IMR-90 (cell line): Measurements from ENCODE around the gene DPH3. TPM values are rescaled to one million over a fixed set of nuclear protein-coding genes. Genes with fewer than 3 reads are reported as not detected.

Experiments used
- ATAC-seq: fragments of 200-7000 bp; cut with Tn5 transposase; 2 replicates; pipeline ENCODE4 v1.9.1; 2020; ENCODE audit warnings: low read depth, mild to moderate bottlenecking, moderate library complexity
- BruUV-seq: library from RNA; stranded (reverse); fragments of 400-500 nt; replicated peaks from 2 replicates; lab custom pipeline; 2021; lab: Mats Ljungman, UMichigan
- CTCF ChIA-PET: fragments of 300-600 bp; formaldehyde crosslinking; extraction: SDS; loops from one replicate; lab custom pipeline; 2021; ENCODE audit warnings: antibody characterized with exemption; lab: Yijun Ruan, JAX
- POLR2A ChIA-PET: fragments of 300-600 bp; sonication (Branson Sonifier 250); formaldehyde crosslinking; loops from one replicate; lab custom pipeline; 2022; ENCODE audit warnings: antibody characterized with exemption; ENCODE audit not compliant: unreplicated experiment; lab: Charles Lee
- DNase-seq: peaks from one replicate; pipeline ENCODE4 v3.0.0; 2013
- H2AFZ ChIP-seq: replicated peaks from 2 replicates; pipeline ENCODE3; 2013; ENCODE audit warnings: low read length, mild to moderate bottlenecking; ENCODE audit not compliant: poor library complexity
- H2AK5ac ChIP-seq: 2 replicates; pipeline ENCODE4 v1.6.1; 2013; ENCODE audit warnings: low read depth, low read length, inconsistent platforms
- H2AK9ac ChIP-seq: replicated peaks from 2 replicates; pipeline ENCODE3; 2013; ENCODE audit warnings: mild to moderate bottlenecking, low read depth, low read length, moderate library complexity; ENCODE audit not compliant: poor library complexity
- H2BK120ac ChIP-seq: 2 replicates; pipeline ENCODE4 v1.6.1; 2013; ENCODE audit warnings: low read depth, low read length, inconsistent platforms
- H2BK15ac ChIP-seq: 3 replicates; pipeline ENCODE4 v1.6.1; 2013; ENCODE audit warnings: low read depth, low read length, inconsistent platforms
- H2BK20ac ChIP-seq: 2 replicates; pipeline ENCODE4 v1.6.1; 2013; ENCODE audit warnings: low read depth, mild to moderate bottlenecking, inconsistent platforms, low read length, moderate library complexity
- H2BK5ac ChIP-seq: 2 replicates; pipeline ENCODE4 v1.6.1; 2013; ENCODE audit warnings: mild to moderate bottlenecking, low read depth, low read length, inconsistent platforms; ENCODE audit not compliant: poor library complexity, severe bottlenecking
- H3K14ac ChIP-seq: replicated peaks from 2 replicates; pipeline ENCODE4 v1.6.1; 2013; ENCODE audit warnings: low read depth, low read length, inconsistent platforms
- H3K18ac ChIP-seq: 2 replicates; pipeline ENCODE4 v1.6.1; 2013; ENCODE audit warnings: low read depth, low read length, control low read depth
- H3K23ac ChIP-seq: 2 replicates; pipeline ENCODE4 v1.6.1; 2013; ENCODE audit warnings: low read depth, low read length, inconsistent platforms
- H3K27ac ChIP-seq: 2 replicates; pipeline ENCODE4 v1.5.1; 2013; ENCODE audit warnings: mild to moderate bottlenecking, control low read depth, low read length; ENCODE audit not compliant: insufficient read depth
- H3K27me3 ChIP-seq: 2 replicates; pipeline ENCODE4 v1.6.1; 2013; ENCODE audit warnings: low read length; ENCODE audit not compliant: control insufficient read depth, insufficient read depth
- H3K36me3 ChIP-seq: 2 replicates; pipeline ENCODE4 v1.6.1; 2013; ENCODE audit warnings: low read length, mixed read lengths; ENCODE audit not compliant: control insufficient read depth, insufficient read depth
- H3K4ac ChIP-seq: 2 replicates; pipeline ENCODE4 v1.6.1; 2013; ENCODE audit warnings: low read depth, low read length, inconsistent platforms
- H3K4me1 ChIP-seq: 2 replicates; pipeline ENCODE4 v1.6.1; 2013; ENCODE audit warnings: low read length, mixed read lengths; ENCODE audit not compliant: control insufficient read depth, insufficient read depth
- H3K4me2 ChIP-seq: 2 replicates; pipeline ENCODE4 v1.6.1; 2013; ENCODE audit warnings: low read depth, mild to moderate bottlenecking, control low read depth, low read length, moderate library complexity
- H3K4me3 ChIP-seq: 2 replicates; pipeline ENCODE4 v1.5.1; 2013; ENCODE audit warnings: low read depth, mild to moderate bottlenecking, control low read depth, low read length, moderate library complexity; ENCODE audit not compliant: insufficient read depth
- H3K56ac ChIP-seq: 2 replicates; pipeline ENCODE4 v1.6.1; 2013; ENCODE audit warnings: low read length, inconsistent platforms; ENCODE audit not compliant: insufficient read depth; ENCODE audit errors: extremely low read depth
- H3K79me1 ChIP-seq, 2 experiments: 2 replicates each; pipeline ENCODE4 v1.6.1; 2013; ENCODE audit warnings: low read length in 2 of 2, inconsistent platforms in 1 of 2, low read depth in 1 of 2
- H3K9ac ChIP-seq: 2 replicates; pipeline ENCODE4 v1.6.1; 2013; ENCODE audit warnings: low read depth, low read length, control low read depth
- H3K9me1 ChIP-seq: 2 replicates; pipeline ENCODE4 v1.6.1; 2013; ENCODE audit warnings: low read length, inconsistent platforms; ENCODE audit not compliant: insufficient read depth
- H3K9me3 ChIP-seq: 2 replicates; pipeline ENCODE4 v1.6.1; 2013; ENCODE audit warnings: low read length; ENCODE audit not compliant: control insufficient read depth, insufficient read depth
- H4K20me1 ChIP-seq: 2 replicates; pipeline ENCODE4 v1.6.1; 2013; ENCODE audit warnings: low read length, inconsistent platforms; ENCODE audit not compliant: insufficient read depth
- H4K5ac ChIP-seq: 2 replicates; pipeline ENCODE4 v1.6.1; 2013; ENCODE audit warnings: mild to moderate bottlenecking, low read depth, low read length, control low read depth
- H4K8ac ChIP-seq, 2 experiments: 2 replicates each; pipeline ENCODE4 v1.6.1; 2013; ENCODE audit warnings: low read depth in 2 of 2, low read length in 2 of 2, control low read depth in 1 of 2, inconsistent platforms in 1 of 2
- H4K91ac ChIP-seq: 2 replicates; pipeline ENCODE4 v1.6.1; 2013; ENCODE audit warnings: low read depth, low read length, inconsistent platforms; ENCODE audit not compliant: insufficient read depth
- BHLHE40 ChIP-seq: fragments of 150-350 bp; IDR thresholded peaks from 2 replicates; pipeline ENCODE4 v1.6.1; 2016; ENCODE audit warnings: mild to moderate bottlenecking, low read depth, low read length
- CEBPB ChIP-seq: IDR thresholded peaks from 2 replicates; pipeline ENCODE4 v1.6.1; 2012; ENCODE audit warnings: low read depth, low read length, improper control_type of control experiment
- CHD1 ChIP-seq: IDR thresholded peaks from 2 replicates; pipeline ENCODE4 v1.6.1; 2012; ENCODE audit warnings: low read depth, low read length, improper control_type of control experiment
- FOS ChIP-seq: fragments of 150-350 bp; IDR thresholded peaks from 2 replicates; pipeline ENCODE4 v1.6.1; 2016; ENCODE audit warnings: low read depth, low read length
- MAFK ChIP-seq: IDR thresholded peaks from 2 replicates; pipeline ENCODE4 v1.6.1; 2012; ENCODE audit warnings: low read depth, low read length, improper control_type of control experiment
- MAZ ChIP-seq: IDR thresholded peaks from 2 replicates; pipeline ENCODE4 v1.6.1; 2012; ENCODE audit warnings: low read depth, mild to moderate bottlenecking, low read length, improper control_type of control experiment, moderate library complexity, borderline replicate concordance
- MXI1 ChIP-seq: IDR thresholded peaks from 2 replicates; pipeline ENCODE4 v1.6.1; 2012; ENCODE audit warnings: low read depth, mild to moderate bottlenecking, low read length, moderate library complexity, borderline replicate concordance
- POLR2A ChIP-seq: IDR thresholded peaks from 2 replicates; pipeline ENCODE4 v1.6.1; 2012; ENCODE audit warnings: mild to moderate bottlenecking, low read depth, low read length
- RAD21 ChIP-seq: IDR thresholded peaks from 2 replicates; pipeline ENCODE4 v1.6.1; 2012; ENCODE audit warnings: low read length, improper control_type of control experiment
- RCOR1 ChIP-seq: IDR thresholded peaks from 2 replicates; pipeline ENCODE4 v1.6.1; 2012; ENCODE audit warnings: mild to moderate bottlenecking, low read length, improper control_type of control experiment; ENCODE audit not compliant: insufficient replicate concordance
- RFX5 ChIP-seq: IDR thresholded peaks from 2 replicates; pipeline ENCODE4 v1.8.0; 2012; ENCODE audit warnings: low read depth, mild to moderate bottlenecking, low read length, moderate library complexity
- SMC3 ChIP-seq: fragments of 150-350 bp; IDR thresholded peaks from 2 replicates; pipeline ENCODE4 v1.6.1; 2016; ENCODE audit warnings: low read depth, mild to moderate bottlenecking, antibody characterized with exemption, low read length, moderate library complexity
- WGBS, 2 experiments: methylation state at CpG; one replicate each; pipeline versions ENCODE4 v1.1.5 to v1.1.7; 2013; ENCODE audit warnings: missing lambda C conversion rate in 2 of 2; ENCODE audit not compliant: insufficient read length in 1 of 2; ENCODE audit errors: extremely low coverage in 2 of 2; 5-methylcytosine and 5-hydroxymethylcytosine counted together
- dilution Hi-C: fragments of 300-500 bp; cut with HindIII; formaldehyde crosslinking; loops from one replicate; pipeline ENCODE4 v1.14.3; 2018; ENCODE audit warnings: low sequenced_read_pairs; ENCODE audit not compliant: unreplicated experiment
- in situ Hi-C: fragments of 300-500 bp; cut with MboI; formaldehyde crosslinking; loops from 3 replicates; pipeline ENCODE4 v1.14.3; 2019; ENCODE audit warnings: low sequenced_read_pairs, inconsistent platforms, mixed read lengths
- intact Hi-C: fragments of 100-400 bp; cut with micrococcal nuclease; formaldehyde crosslinking; loops from 2 replicates; pipeline ENCODE4 v1.10.0; 2022
- polyA plus RNA-seq, 3 experiments: library from polyadenylated mRNA; depleted of rRNA; stranded (reverse); fragments of >200 nt; gene quantifications; 2 replicates each; pipeline ENCODE4 v1.2.3, GENCODE V29; 2012; ENCODE audit warnings: low replicate concordance in 1 of 3
- total RNA-seq: library from RNA; depleted of rRNA; stranded (reverse); fragments of >200 nt; gene quantifications from 2 replicates; pipeline ENCODE4 v1.2.3, GENCODE V29; 2012
- TF ChIP-seq, protein P1 (sequence below): fragments of 150-350 bp; IDR thresholded peaks from 2 replicates; pipeline ENCODE4 v1.6.1; 2017; ENCODE audit warnings: mild to moderate bottlenecking, antibody characterized with exemption, low read length, low read depth
- TF ChIP-seq, protein P2 (sequence below): fragments of 150-350 bp; IDR thresholded peaks from 2 replicates; pipeline ENCODE4 v1.6.1; 2016; ENCODE audit warnings: low read depth, mild to moderate bottlenecking, low read length, moderate library complexity, borderline replicate concordance
- TF ChIP-seq, protein P3 (sequence below): conservative IDR thresholded peaks from 2 replicates; pipeline ENCODE4 v1.5.1; 2012; ENCODE audit warnings: mild to moderate bottlenecking, low read depth, low read length, improper control_type of control experiment

The DPH3 gene
- total and polyA plus RNA-seq, 2 of the 4 experiments (the other 2 are of a cell fraction), result 12.9 to 32.1 TPM

DNA sequence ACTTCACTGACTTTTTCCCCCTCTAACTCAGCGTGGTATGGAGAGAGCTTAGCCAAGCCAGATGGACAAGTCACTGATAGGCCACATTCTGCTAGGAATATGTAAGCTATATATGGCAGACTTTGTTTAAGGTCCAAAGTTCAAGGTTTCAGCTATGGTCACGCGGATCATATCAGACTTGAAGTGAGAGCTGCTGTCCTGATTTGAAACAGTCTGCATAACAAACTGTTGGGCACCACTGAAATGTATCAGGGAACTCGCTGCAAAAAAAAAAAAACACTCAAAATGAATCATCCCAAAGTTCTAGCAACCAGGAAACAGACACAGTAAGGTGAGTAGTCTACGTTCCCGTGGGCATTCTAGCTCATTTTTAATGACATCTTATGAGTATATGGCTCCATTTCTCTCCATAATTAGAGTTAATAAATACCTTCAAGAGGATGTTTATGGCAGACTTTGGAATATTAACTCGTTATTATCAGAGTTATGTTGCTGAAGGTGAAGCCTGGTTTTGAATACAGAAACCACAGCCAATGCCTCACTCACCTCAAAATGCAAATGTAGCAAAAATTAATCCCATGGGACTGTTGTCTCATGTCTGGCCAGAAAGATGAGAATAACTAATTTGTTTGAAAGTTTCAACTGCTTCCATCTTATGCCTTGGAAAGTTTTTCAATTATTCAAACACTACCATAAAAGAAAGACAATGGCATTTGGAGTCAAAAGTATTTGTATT is 12.3 kb downstream of the DPH3 start:
- CTCF ChIA-PET, result no interaction called here
- TF ChIP-seq RAD21 (no peak), MAZ (no peak), CEBPB (no peak), MAFK (no peak), RFX5 (no peak), CHD1 (no peak), SMC3 (no peak), FOS (no peak), BHLHE40 (no peak), RCOR1 (no peak), MXI1 (no peak), POLR2A (no peak)
- TF ChIP-seq, protein P1, sequence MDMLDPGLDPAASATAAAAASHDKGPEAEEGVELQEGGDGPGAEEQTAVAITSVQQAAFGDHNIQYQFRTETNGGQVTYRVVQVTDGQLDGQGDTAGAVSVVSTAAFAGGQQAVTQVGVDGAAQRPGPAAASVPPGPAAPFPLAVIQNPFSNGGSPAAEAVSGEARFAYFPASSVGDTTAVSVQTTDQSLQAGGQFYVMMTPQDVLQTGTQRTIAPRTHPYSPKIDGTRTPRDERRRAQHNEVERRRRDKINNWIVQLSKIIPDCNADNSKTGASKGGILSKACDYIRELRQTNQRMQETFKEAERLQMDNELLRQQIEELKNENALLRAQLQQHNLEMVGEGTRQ, result no peak
- TF ChIP-seq, protein P2, sequence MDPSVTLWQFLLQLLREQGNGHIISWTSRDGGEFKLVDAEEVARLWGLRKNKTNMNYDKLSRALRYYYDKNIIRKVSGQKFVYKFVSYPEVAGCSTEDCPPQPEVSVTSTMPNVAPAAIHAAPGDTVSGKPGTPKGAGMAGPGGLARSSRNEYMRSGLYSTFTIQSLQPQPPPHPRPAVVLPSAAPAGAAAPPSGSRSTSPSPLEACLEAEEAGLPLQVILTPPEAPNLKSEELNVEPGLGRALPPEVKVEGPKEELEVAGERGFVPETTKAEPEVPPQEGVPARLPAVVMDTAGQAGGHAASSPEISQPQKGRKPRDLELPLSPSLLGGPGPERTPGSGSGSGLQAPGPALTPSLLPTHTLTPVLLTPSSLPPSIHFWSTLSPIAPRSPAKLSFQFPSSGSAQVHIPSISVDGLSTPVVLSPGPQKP, result no peak
- TF ChIP-seq, protein P3, sequence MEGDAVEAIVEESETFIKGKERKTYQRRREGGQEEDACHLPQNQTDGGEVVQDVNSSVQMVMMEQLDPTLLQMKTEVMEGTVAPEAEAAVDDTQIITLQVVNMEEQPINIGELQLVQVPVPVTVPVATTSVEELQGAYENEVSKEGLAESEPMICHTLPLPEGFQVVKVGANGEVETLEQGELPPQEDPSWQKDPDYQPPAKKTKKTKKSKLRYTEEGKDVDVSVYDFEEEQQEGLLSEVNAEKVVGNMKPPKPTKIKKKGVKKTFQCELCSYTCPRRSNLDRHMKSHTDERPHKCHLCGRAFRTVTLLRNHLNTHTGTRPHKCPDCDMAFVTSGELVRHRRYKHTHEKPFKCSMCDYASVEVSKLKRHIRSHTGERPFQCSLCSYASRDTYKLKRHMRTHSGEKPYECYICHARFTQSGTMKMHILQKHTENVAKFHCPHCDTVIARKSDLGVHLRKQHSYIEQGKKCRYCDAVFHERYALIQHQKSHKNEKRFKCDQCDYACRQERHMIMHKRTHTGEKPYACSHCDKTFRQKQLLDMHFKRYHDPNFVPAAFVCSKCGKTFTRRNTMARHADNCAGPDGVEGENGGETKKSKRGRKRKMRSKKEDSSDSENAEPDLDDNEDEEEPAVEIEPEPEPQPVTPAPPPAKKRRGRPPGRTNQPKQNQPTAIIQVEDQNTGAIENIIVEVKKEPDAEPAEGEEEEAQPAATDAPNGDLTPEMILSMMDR, result no peak

More for the DNA sequence above, 12.3 kb downstream of the DPH3 start:
- Histone ChIP-seq H4K91ac (no peak overlapping the region), H3K23ac (no peak overlapping the region), H3K27ac (no peak overlapping the region), H3K9me3 (no peaks in the 10 kb centered on the region), H2BK120ac (no peak overlapping the region), H2BK20ac (no peak overlapping the region), H2BK15ac (no peak overlapping the region), H3K36me3 (no peaks in the 10 kb centered on the region; the same call in 1 of the 2 replicates), H2BK5ac (no peak overlapping the region), H3K18ac (no peak overlapping the region), H3K79me1 (peaks cover 3 to 4% of the 10 kb centered on the region in 2 experiments; a peak in 2 of 4 replicates), H4K20me1 (no peaks in the 10 kb centered on the region), H3K4me2 (no peak overlapping the region), H3K4ac (no peak overlapping the region), H3K9me1 (no peaks in the 10 kb centered on the region), H3K4me3 (no peak overlapping the region), H3K4me1 (no peaks in the 10 kb centered on the region; the same call in 1 of the 2 replicates), H4K8ac (no peak overlapping the region), H2AK5ac (no peak overlapping the region), H3K27me3 (no peaks in the 10 kb centered on the region), H3K56ac (no peak overlapping the region), H2AK9ac (no peak overlapping the region), H3K14ac (no peak overlapping the region), H2AFZ (no peak overlapping the region), H3K9ac (no peak overlapping the region), H4K5ac (no peak overlapping the region)
- 31% methylated on average over 2 of the region's 7 CpGs; no CpG with 5 or more reads in 1 of the 2 experiments for WGBS, 2 experiments
- ATAC-seq (peak; percentile 10; the same call in 1 of the 2 replicates), DNase-seq (no peak)
- dilution Hi-C loops (no loop called here), in situ Hi-C loops (loop anchor here (5.0 kb wide), 1 partner anchor 430 kb away; no protein-coding TSS in a partner anchor), intact Hi-C loops (no loop called here)
- no TSS peak for BruUV-seq
- POLR2A ChIA-PET, result no interaction called here
